HEK293 (cell line): ENCODE data around the gene PPM1J.

ENCODE experiments used
- TRIM28 ChIP-seq: IDR thresholded peaks from 2 replicates; pipeline ENCODE4 v1.6.1; 2011; ENCODE audit warnings: low read length, control low read depth, borderline replicate concordance
- YY1 ChIP-seq: fragments of 450-650 bp; formaldehyde crosslinking; IDR thresholded peaks from 2 replicates; pipeline ENCODE4 v1.5.1; 2018; ENCODE audit warnings: missing biosample characterization, missing genetic modification characterization
- ZNF16 ChIP-seq: fragments of 450-650 bp; formaldehyde crosslinking; IDR thresholded peaks from 2 replicates; pipeline ENCODE4 v1.5.1; 2016; ENCODE audit warnings: low read depth, missing biosample characterization, missing genetic modification characterization
- ZNF24 ChIP-seq: fragments of 450-650 bp; formaldehyde crosslinking; IDR thresholded peaks from 2 replicates; pipeline ENCODE4 v1.5.1; 2016; ENCODE audit warnings: missing biosample characterization, missing genetic modification characterization
- ZNF280D ChIP-seq: fragments of 450-650 bp; formaldehyde crosslinking; IDR thresholded peaks from 2 replicates; pipeline ENCODE4 v1.5.1; 2016; ENCODE audit warnings: missing biosample characterization, missing genetic modification characterization
- ZNF391 ChIP-seq: fragments of 450-650 bp; formaldehyde crosslinking; IDR thresholded peaks from 2 replicates; pipeline ENCODE4 v1.5.1; 2016; ENCODE audit warnings: low read depth, missing biosample characterization, missing genetic modification characterization, borderline replicate concordance
- TF ChIP-seq, protein P1 (sequence below): fragments of 450-650 bp; formaldehyde crosslinking; IDR thresholded peaks from 2 replicates; pipeline ENCODE4 v1.5.1; 2016; ENCODE audit warnings: missing biosample characterization, missing genetic modification characterization

DNA sequence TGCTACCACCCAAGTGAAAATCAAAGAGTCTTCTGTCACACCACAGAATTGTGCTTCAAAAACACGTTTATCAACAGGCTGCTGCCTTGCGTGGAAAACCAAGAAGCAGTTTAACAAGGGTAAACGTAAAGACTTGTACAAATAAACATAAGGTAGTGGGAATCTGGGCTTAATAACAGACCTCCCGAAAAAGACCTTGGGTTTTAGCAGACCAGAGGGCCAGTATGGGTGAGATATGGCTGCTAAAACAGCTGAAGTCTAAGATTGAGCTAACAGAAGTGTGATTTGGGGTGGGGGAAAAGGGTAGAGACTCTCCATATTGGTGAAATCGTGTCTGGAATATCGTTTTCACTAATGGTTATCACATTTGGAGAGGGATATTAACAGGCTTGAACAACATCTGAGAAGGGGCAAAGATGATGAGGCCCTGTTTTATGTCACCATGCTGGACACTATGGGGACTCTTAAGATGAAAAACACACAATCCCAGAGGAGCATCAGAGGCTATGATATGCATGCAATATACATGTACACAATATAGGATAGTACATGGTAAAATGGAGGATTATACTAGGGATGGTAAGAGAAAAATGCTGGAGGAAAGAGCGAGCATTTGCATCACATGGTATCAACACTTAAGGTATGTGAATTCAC lies 39.3 kb downstream of the PPM1J start:
- TF ChIP-seq YY1 (tag by site-specific recombination) (no peak), ZNF391 (no peak), ZNF24 (tag by site-specific recombination) (no peak), ZNF280D (tag by site-specific recombination) (no peak), TRIM28 (0 out of 2 replicates have a peak, but pooled peaks have one; percentile 26), ZNF16 (tag by site-specific recombination) (no peak)
- TF ChIP-seq, protein P1, sequence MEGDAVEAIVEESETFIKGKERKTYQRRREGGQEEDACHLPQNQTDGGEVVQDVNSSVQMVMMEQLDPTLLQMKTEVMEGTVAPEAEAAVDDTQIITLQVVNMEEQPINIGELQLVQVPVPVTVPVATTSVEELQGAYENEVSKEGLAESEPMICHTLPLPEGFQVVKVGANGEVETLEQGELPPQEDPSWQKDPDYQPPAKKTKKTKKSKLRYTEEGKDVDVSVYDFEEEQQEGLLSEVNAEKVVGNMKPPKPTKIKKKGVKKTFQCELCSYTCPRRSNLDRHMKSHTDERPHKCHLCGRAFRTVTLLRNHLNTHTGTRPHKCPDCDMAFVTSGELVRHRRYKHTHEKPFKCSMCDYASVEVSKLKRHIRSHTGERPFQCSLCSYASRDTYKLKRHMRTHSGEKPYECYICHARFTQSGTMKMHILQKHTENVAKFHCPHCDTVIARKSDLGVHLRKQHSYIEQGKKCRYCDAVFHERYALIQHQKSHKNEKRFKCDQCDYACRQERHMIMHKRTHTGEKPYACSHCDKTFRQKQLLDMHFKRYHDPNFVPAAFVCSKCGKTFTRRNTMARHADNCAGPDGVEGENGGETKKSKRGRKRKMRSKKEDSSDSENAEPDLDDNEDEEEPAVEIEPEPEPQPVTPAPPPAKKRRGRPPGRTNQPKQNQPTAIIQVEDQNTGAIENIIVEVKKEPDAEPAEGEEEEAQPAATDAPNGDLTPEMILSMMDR (tag by site-specific recombination): no peak
